NT2/D1 (cell line): ENCODE results near the gene MC1R.

Experiments
- DNase-seq: peaks from one replicate; pipeline ENCODE4 v3.0.0-alpha.2; 2011; ENCODE audit warnings: low read depth, low spot score
- H3K27me3 ChIP-seq: 2 replicates; pipeline ENCODE4 v1.6.0; 2011; ENCODE audit warnings: mild to moderate bottlenecking; ENCODE audit not compliant: insufficient read length, insufficient read depth
- H3K36me3 ChIP-seq: 2 replicates; pipeline ENCODE4 v1.6.1; 2011; ENCODE audit warnings: mild to moderate bottlenecking, low read length, mixed read lengths; ENCODE audit not compliant: insufficient read depth, insufficient read length
- H3K4me1 ChIP-seq: 2 replicates; pipeline ENCODE4 v1.5.1; 2011; ENCODE audit not compliant: insufficient read depth, insufficient read length
- H3K4me3 ChIP-seq: 2 replicates; pipeline ENCODE4 v1.5.1; 2011; ENCODE audit warnings: low read depth; ENCODE audit not compliant: insufficient read length
- H3K9ac ChIP-seq: 2 replicates; pipeline ENCODE4 v1.6.0; 2011; ENCODE audit warnings: low read depth; ENCODE audit not compliant: insufficient read length
- H3K9me3 ChIP-seq: 2 replicates; pipeline ENCODE4 v1.5.1; 2011; ENCODE audit warnings: mild to moderate bottlenecking, low read length; ENCODE audit not compliant: insufficient read depth
- SUZ12 ChIP-seq: IDR thresholded peaks from 2 replicates; pipeline ENCODE4 v1.6.1; 2011; ENCODE audit not compliant: insufficient read length, insufficient read depth; ENCODE audit errors: extremely low read depth
- YY1 ChIP-seq: IDR thresholded peaks from 2 replicates; pipeline ENCODE4 v1.6.1; 2011; ENCODE audit not compliant: insufficient read length, insufficient read depth
- ZNF274 ChIP-seq: IDR thresholded peaks from 2 replicates; pipeline ENCODE4 v1.6.1; 2011; ENCODE audit warnings: mild to moderate bottlenecking, low read depth, low read length

The MC1R gene

DNA sequence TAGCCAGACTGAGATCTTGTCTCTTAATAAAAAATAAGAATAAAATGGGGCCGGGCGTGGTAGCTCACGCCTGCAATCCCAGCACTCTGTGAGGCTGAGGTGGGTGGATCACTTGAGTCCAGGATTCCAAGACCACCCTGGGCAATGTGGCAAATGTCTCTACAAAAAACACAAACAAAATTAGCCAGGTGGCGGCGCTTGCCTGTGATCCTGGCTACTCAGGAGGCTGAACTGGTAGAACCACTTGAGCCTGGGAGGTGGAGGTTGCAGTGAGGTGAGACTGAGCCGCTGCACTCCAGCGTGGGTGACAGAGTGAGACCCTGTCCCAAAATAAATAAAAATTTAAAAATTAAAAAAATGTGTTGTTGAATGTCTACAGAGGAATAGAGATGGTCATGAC lies 27.0 kb downstream of the MC1R start:
- TF ChIP-seq YY1 (no peak), ZNF274 (no peak), SUZ12 (no peak)
- peaks cover 33% of the 10 kb centered on the region for H3K27me3 ChIP-seq
- no peak overlapping the region for H3K4me3 ChIP-seq
- no peak for DNase-seq
- H3K4me1 ChIP-seq: peaks cover 9% of the 10 kb centered on the region
- no peaks in the 10 kb centered on the region for H3K36me3 ChIP-seq
- H3K9ac ChIP-seq: no peak overlapping the region
- no peaks in the 10 kb centered on the region for H3K9me3 ChIP-seq

- peaks cover 33% of the 10 kb centered on the region for H3K27me3 ChIP-seq
- no peak for TF ChIP-seq ZNF274
- no peak for DNase-seq
- H3K9ac ChIP-seq: no peak overlapping the region
- no peaks in the 10 kb centered on the region for H3K9me3 ChIP-seq
- H3K4me3 ChIP-seq: peak overlapping the region; percentile 2
- peaks cover 9% of the 10 kb centered on the region for H3K4me1 ChIP-seq
- H3K36me3 ChIP-seq: no peaks in the 10 kb centered on the region
Observed at GRCh38 chr16:89946515-89946914, 27.9 kb downstream of the MC1R start.

DNA sequence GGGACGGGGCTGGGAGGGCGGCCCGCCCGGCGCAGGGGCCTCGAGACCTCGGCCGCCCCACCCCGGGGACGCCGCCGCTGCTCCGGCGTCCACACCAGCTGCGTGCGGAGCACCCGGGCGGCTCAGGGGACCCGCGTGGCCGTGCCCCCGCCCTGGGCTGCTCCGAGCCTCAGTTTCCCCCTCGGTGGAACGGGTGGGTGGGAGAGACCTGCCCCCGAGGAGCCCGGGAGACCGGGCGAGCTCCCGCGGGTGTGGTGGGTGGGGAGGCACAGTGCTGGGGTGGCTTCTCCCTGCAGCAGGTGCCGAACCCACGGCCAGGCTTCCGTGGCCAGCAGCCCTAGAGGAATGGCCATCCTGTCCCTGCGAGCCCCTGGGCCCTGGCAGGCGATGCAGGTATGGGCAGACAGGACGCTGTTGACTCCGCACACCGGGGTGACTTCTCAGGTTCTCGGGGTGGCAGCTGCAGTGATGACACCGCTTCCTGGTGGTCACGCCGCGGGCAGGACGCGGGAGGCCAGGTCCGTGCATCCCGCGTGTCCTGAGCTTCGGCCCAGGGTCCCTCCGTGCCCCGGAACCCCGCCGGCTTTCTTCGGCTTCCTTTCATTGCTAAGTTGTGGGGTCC lies 30.6 kb downstream of the MC1R start:
- H3K4me3 ChIP-seq: peak overlapping the region; percentile 71
- TF ChIP-seq YY1 (no peak), ZNF274 (no peak), SUZ12 (no peak)
- H3K4me1 ChIP-seq: peaks cover 12% of the 10 kb centered on the region
- peak overlapping the region; percentile 85 for H3K9ac ChIP-seq
- H3K9me3 ChIP-seq: no peaks in the 10 kb centered on the region
- H3K27me3 ChIP-seq: peaks cover 33% of the 10 kb centered on the region
- DNase-seq: no peak
- peaks cover 11% of the 10 kb centered on the region for H3K36me3 ChIP-seq

DNA sequence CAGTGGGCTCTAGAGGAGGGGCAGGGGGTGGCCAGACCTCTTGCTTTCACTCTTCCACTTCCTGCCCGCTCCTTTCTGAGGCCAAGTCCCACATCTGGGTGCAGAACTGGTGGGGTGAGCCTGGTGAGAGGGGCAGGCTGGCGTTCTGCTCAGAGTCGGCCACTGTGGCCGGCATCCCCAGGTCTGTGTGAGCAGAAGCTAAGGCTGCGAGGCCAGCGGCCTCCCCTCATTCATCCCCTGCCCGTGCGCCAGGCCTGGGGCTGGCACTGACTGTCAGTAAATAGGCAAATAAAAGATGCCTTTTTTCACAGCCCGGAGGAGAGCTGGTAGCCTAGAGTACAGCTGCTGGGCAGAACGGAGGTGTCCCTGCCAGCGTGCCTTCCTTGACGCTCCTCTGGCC lies 31.1 kb downstream of the MC1R start:
- peaks cover 15% of the 10 kb centered on the region for H3K36me3 ChIP-seq
- no peaks in the 10 kb centered on the region for H3K9me3 ChIP-seq
- no peak for DNase-seq
- TF ChIP-seq YY1: no peak
- no peak for TF ChIP-seq SUZ12
- no peak for TF ChIP-seq ZNF274
- H3K9ac ChIP-seq: peak overlapping the region; percentile 85
- peaks cover 33% of the 10 kb centered on the region for H3K27me3 ChIP-seq
- H3K4me3 ChIP-seq: peak overlapping the region; percentile 71
- peaks cover 16% of the 10 kb centered on the region for H3K4me1 ChIP-seq

DNA sequence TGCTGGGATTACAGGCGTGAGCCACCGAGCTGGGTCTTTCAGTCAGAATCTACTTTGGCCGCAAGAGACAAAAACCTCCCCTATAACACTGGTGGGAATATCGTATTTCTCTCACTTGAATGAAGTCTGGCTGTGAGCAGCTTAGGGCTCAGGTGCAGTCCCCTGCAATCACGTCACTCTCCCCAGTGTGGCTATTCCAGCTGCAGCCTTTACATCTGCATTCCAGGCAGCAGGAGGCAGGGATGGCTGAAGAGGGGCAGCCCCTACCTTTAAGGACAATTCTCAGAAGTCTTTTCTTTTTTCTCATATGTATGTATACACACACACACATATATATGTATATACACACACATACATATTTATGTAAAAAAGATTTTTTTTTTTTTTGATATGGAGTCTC lies 32.8 kb downstream of the MC1R start:
- Histone ChIP-seq H3K9ac (no peak overlapping the region), H3K4me1 (peaks cover 17% of the 10 kb centered on the region)
- no peak for TF ChIP-seq SUZ12
- TF ChIP-seq ZNF274: no peak
- TF ChIP-seq YY1: no peak

GRCh38 chr16:89952049-89952448 lies 33.4 kb downstream of the MC1R start:
- Histone ChIP-seq H3K4me1 (peaks cover 17% of the 10 kb centered on the region), H3K9ac (no peak overlapping the region), H3K4me3 (no peak overlapping the region), H3K27me3 (peaks cover 21% of the 10 kb centered on the region), H3K36me3 (peaks cover 29% of the 10 kb centered on the region), H3K9me3 (no peaks in the 10 kb centered on the region)
- TF ChIP-seq YY1: no peak
- no peak for TF ChIP-seq ZNF274
- no peak for TF ChIP-seq SUZ12
- no peak for DNase-seq

More for the DNA sequence above, 32.8 kb downstream of the MC1R start:
- no peak for DNase-seq
- Histone ChIP-seq H3K4me3 (no peak overlapping the region), H3K36me3 (peaks cover 24% of the 10 kb centered on the region), H3K9me3 (no peaks in the 10 kb centered on the region), H3K27me3 (peaks cover 27% of the 10 kb centered on the region)

- peaks cover 34% of the 10 kb centered on the region for H3K36me3 ChIP-seq
- TF ChIP-seq ZNF274 (no peak), YY1 (no peak), SUZ12 (no peak)
Observed at GRCh38 chr16:89952551-89952950, 33.9 kb downstream of the MC1R start.

GRCh38 chr16:89953671-89954406 lies 35.2 kb downstream of the MC1R start:
- H3K9me3 ChIP-seq: no peaks in the 10 kb centered on the region
- H3K4me1 ChIP-seq: peaks cover 17% of the 10 kb centered on the region
- H3K4me3 ChIP-seq: no peak overlapping the region
- H3K27me3 ChIP-seq: peaks cover 11% of the 10 kb centered on the region
- H3K9ac ChIP-seq: no peak overlapping the region
- H3K36me3 ChIP-seq: peaks cover 47% of the 10 kb centered on the region
- TF ChIP-seq YY1 (no peak), ZNF274 (no peak), SUZ12 (no peak)
- no peak for DNase-seq

More at GRCh38 chr16:89952551-89952950, 33.9 kb downstream of the MC1R start:
- H3K9ac ChIP-seq: no peak overlapping the region
- DNase-seq: no peak
- no peaks in the 10 kb centered on the region for H3K9me3 ChIP-seq
- no peak overlapping the region for H3K4me3 ChIP-seq
- peaks cover 16% of the 10 kb centered on the region for H3K27me3 ChIP-seq
- H3K4me1 ChIP-seq: peaks cover 17% of the 10 kb centered on the region
